K562 (cell line): ENCODE measurements around the gene DLGAP1. TPM values are rescaled to one million over a fixed set of nuclear protein-coding genes. Genes with fewer than 3 reads are reported as not detected.
A peak's percentile ranks its signal among the peaks of the same experiment; 100 is the strongest.

Experiments
- CCAR2 ChIP-seq: fragments of 200-400 bp; formaldehyde crosslinking; IDR thresholded peaks from 2 replicates; pipeline ENCODE4 v1.6.1; 2017; ENCODE audit warnings: mild to moderate bottlenecking, low read depth, low read length
- KDM4B ChIP-seq, 2 experiments: fragments of 450-650 bp in 1 of 2; sonication (generic) in 1 of 2; IDR thresholded peaks; 2 replicates each; pipeline ENCODE4 v1.6.1; 2016 to 2017; ENCODE audit warnings: borderline replicate concordance in 2 of 2, antibody characterized with exemption in 1 of 2, low read depth in 1 of 2, mild to moderate bottlenecking in 1 of 2
- NFATC3 ChIP-seq: fragments of 450-650 bp; IDR thresholded peaks from 2 replicates; pipeline ENCODE4 v1.6.1; 2017; ENCODE audit warnings: mild to moderate bottlenecking
- NFE2 ChIP-seq: IDR thresholded peaks from 2 replicates; pipeline ENCODE4 v1.6.1; 2014; ENCODE audit warnings: antibody characterized with exemption, low read depth
- RBFOX2 ChIP-seq: fragments of 200-400 bp; formaldehyde crosslinking; IDR thresholded peaks from 2 replicates; pipeline ENCODE4 v1.6.1; 2017; ENCODE audit warnings: low read depth, mild to moderate bottlenecking, low read length, moderate library complexity
- SIN3B ChIP-seq: fragments of 450-650 bp; IDR thresholded peaks from 2 replicates; pipeline ENCODE4 v1.6.1; 2017; ENCODE audit warnings: low read depth, mild to moderate bottlenecking, moderate library complexity
- TCF3 ChIP-seq: sonication (generic); formaldehyde crosslinking; IDR thresholded peaks from 2 replicates; pipeline ENCODE4 v1.4.0; 2020; ENCODE audit warnings: mild to moderate bottlenecking, missing genetic modification reagents
- TCF7L2 ChIP-seq: fragments of 150-350 bp; IDR thresholded peaks from 2 replicates; pipeline ENCODE4 v1.6.1; 2016; ENCODE audit warnings: low read depth, mild to moderate bottlenecking, low read length, moderate library complexity
- YY1 ChIP-seq, 3 experiments: IDR thresholded peaks; 2 replicates each; pipeline ENCODE4 v1.6.1; 2011; ENCODE audit warnings: low read length in 2 of 3, mild to moderate bottlenecking in 2 of 3, moderate library complexity in 2 of 3, borderline replicate concordance in 1 of 3, control low read depth in 1 of 3, low read depth in 1 of 3; ENCODE audit not compliant: insufficient read depth in 3 of 3, insufficient replicate concordance in 2 of 3, control insufficient read depth in 1 of 3, insufficient read length in 1 of 3; ENCODE audit errors: extremely low read depth in 1 of 3
- ZC3H8 ChIP-seq: fragments of 450-650 bp; IDR thresholded peaks from 2 replicates; pipeline ENCODE4 v1.6.1; 2017
- ZNF12 ChIP-seq: sonication (generic); formaldehyde crosslinking; IDR thresholded peaks from 2 replicates; pipeline ENCODE4 v1.4.0; 2020; ENCODE audit warnings: mild to moderate bottlenecking, missing genetic modification reagents
- ZNF644 ChIP-seq: fragments of 200-800 bp; sonication (Bioruptor generic); IDR thresholded peaks from 2 replicates; pipeline ENCODE4 v1.6.1; 2016; ENCODE audit warnings: low read depth, missing genetic modification characterization, missing compliant biosample characterization
- polyA plus RNA-seq, 8 experiments: library from polyadenylated mRNA; depleted of rRNA in 4 of 8; stranded (reverse) in 5 of 8; unstranded in 3 of 8; fragments of >200 nt; fragmentation: Nextera tagmentation in 2 of 8; fragmentation: Illumina TruSeq in 1 of 8; extraction: Ambion mirVana in 2 of 8; extraction: Trizol in 1 of 8; gene quantifications; 2 replicates each; pipeline versions ENCODE4 v1.2.1 to v1.2.3, GENCODE V29; 2011 to 2014; ENCODE audit warnings: inconsistent platforms in 1 of 8, missing spikeins in 1 of 8
- total RNA-seq, 7 experiments: library from RNA; depleted of rRNA in 6 of 7; stranded (reverse); fragments of >200 nt in 6 of 7; fragmentation: Illumina TruSeq in 2 of 7; extraction: Trizol in 2 of 7; gene quantifications; 2 replicates each; pipeline versions ENCODE4 v1.2.1 to v1.2.3, GENCODE V29; 2011 to 2021; ENCODE audit warnings: low replicate concordance in 1 of 7
- TF ChIP-seq, protein P1 (sequence below): fragments of 450-650 bp; IDR thresholded peaks from 2 replicates; pipeline ENCODE4 v1.6.1; 2017; ENCODE audit warnings: mild to moderate bottlenecking, moderate library complexity
- TF ChIP-seq, protein P2 (sequence below): fragments of 150-350 bp; IDR thresholded peaks from 2 replicates; pipeline ENCODE4 v1.6.1; 2014; ENCODE audit warnings: low read depth, mild to moderate bottlenecking, low read length, borderline replicate concordance

Gene DLGAP1
- total and polyA plus RNA-seq, 9 of the 15 experiments (the other 6 are each of a cell fraction or from before 2014, with no cell fraction given) = 0.04 to 0.22 (median 0.08) TPM

GRCh38 chr18:3529077-3529476 is 926.0 kb downstream of the DLGAP1 start (continued):
- TF ChIP-seq TCF7L2 = no peak
- TF ChIP-seq TCF3 (CRISPR knock-in tag) = peak; percentile 39
- no peak for TF ChIP-seq CCAR2
- TF ChIP-seq SIN3B = no peak
- TF ChIP-seq, protein P1, sequence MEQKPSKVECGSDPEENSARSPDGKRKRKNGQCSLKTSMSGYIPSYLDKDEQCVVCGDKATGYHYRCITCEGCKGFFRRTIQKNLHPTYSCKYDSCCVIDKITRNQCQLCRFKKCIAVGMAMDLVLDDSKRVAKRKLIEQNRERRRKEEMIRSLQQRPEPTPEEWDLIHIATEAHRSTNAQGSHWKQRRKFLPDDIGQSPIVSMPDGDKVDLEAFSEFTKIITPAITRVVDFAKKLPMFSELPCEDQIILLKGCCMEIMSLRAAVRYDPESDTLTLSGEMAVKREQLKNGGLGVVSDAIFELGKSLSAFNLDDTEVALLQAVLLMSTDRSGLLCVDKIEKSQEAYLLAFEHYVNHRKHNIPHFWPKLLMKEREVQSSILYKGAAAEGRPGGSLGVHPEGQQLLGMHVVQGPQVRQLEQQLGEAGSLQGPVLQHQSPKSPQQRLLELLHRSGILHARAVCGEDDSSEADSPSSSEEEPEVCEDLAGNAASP = no peak
- TF ChIP-seq ZNF644 (tag) = no peak
- no peak for TF ChIP-seq NFE2
- no peak for TF ChIP-seq ZC3H8
- TF ChIP-seq ZNF12 (CRISPR knock-in tag) = no peak
- peak; percentile 29 to 88 (median 72) for TF ChIP-seq YY1 (IDR thresholded peaks at IDR 0.05; ENCODE audit: borderline replicate concordance in 1 of 3, control insufficient read depth in 1 of 3, extremely low read depth in 1 of 3, insufficient read depth in 3 of 3, insufficient read length in 1 of 3, insufficient replicate concordance in 2 of 3, low read depth in 1 of 3, low read length in 2 of 3)
- TF ChIP-seq KDM4B (IDR thresholded peaks at IDR 0.05; ENCODE audit: borderline replicate concordance in 2 of 2, low read depth in 1 of 2) = no peak
- TF ChIP-seq, protein P2, sequence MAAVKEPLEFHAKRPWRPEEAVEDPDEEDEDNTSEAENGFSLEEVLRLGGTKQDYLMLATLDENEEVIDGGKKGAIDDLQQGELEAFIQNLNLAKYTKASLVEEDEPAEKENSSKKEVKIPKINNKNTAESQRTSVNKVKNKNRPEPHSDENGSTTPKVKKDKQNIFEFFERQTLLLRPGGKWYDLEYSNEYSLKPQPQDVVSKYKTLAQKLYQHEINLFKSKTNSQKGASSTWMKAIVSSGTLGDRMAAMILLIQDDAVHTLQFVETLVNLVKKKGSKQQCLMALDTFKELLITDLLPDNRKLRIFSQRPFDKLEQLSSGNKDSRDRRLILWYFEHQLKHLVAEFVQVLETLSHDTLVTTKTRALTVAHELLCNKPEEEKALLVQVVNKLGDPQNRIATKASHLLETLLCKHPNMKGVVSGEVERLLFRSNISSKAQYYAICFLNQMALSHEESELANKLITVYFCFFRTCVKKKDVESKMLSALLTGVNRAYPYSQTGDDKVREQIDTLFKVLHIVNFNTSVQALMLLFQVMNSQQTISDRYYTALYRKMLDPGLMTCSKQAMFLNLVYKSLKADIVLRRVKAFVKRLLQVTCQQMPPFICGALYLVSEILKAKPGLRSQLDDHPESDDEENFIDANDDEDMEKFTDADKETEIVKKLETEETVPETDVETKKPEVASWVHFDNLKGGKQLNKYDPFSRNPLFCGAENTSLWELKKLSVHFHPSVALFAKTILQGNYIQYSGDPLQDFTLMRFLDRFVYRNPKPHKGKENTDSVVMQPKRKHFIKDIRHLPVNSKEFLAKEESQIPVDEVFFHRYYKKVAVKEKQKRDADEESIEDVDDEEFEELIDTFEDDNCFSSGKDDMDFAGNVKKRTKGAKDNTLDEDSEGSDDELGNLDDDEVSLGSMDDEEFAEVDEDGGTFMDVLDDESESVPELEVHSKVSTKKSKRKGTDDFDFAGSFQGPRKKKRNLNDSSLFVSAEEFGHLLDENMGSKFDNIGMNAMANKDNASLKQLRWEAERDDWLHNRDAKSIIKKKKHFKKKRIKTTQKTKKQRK = no peak
- TF ChIP-seq RBFOX2 = no peak
- TF ChIP-seq NFATC3 = no peak
